HG03442 (cell line): ENCODE measurements around the gene GLS2.
"Not testable (repeated sequence)": the region's sequence is repeated elsewhere in the genome, so short reads cannot be mapped to it uniquely, and the experiment has no call there.

Source experiments
- ATAC-seq: cut with Tn5 transposase; IDR thresholded peaks from one replicate; pipeline ENCODE4 v1.9.1; 2021; ENCODE audit warnings: mild to moderate bottlenecking, moderate library complexity; ENCODE audit not compliant: unreplicated experiment

The GLS2 gene

DNA sequence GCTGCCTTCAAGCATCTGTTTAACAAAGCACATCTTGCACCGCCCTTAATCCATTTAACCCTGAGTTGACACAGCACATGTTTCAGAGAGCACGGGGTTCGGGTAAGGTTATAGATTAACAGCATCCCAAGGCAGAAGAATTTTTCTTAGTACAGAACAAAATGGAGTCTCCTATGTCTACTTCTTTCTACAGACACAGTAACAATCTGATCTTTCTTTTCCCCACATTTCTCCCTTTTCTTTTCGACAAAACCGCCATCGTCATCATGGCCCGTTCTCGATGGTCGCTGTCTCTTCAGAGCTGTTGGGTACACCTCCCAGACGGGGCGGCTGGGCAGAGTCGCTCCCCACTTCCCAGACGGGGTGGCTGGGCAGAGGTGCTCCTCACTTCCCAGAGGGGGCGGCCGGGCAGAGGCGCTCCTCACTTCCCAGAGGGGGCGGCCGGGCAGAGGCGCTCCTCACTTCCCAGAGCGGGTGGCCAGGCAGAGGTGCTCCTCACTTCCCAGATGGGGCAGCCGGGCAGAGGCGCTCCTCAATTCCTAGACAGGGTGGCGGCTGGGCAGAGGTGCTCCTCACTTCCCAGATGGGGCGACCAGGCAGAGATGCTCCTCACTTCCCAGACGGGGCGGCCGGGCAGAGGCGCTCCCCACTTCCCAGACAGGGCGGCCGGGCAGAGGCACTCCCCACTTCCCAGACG lies 5.6 kb upstream of the GLS2 start:
- not testable (repeated sequence) for ATAC-seq

GRCh38 chr12:56490360-56490759 lies 2.4 kb upstream of the GLS2 start:
- no peak for ATAC-seq

GRCh38 chr12:56487448-56488040 lies 417 bp downstream of the GLS2 start:
- peak; percentile 39 for ATAC-seq

GRCh38 chr12:56486694-56487093 lies 1.3 kb downstream of the GLS2 start:
- no peak for ATAC-seq

DNA sequence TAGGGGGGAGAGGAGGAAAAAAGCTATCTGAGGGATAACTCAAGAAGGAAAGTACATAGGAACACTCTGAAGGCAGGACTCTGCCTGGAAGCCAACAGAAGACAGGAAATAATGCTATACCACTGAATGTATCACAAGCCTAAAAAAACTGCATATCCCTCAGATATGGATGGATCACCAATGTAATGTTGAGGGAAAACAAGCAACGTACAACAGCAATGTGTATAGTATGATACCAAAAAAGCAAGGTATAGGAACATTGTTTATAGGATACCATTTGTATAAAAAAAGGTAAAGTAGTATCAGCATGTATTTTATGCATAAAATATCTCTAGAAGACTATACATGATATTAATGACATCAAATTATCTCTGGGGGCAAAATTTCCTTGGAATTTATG lies 3.4 kb downstream of the GLS2 start:
- no peak for ATAC-seq

DNA sequence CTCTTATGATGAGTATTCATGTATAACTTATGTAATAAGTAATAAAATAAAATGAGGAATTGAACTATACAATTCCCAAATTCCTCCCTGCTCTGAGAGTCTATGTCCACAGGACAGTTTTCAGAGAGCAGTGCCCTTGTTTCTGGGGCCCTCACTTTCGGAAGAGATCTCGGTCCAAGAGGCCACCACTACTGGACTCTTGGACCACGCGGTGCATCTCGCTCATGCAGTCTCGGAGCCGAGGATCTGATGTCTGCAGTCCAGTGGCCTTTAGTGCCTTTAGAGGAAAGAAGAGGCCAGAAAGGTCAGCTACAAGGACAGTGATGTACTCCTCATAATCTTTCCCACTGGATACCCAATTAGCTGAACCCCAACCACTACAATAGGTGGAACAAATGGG lies 8.3 kb downstream of the GLS2 start:
- ATAC-seq = no peak

DNA sequence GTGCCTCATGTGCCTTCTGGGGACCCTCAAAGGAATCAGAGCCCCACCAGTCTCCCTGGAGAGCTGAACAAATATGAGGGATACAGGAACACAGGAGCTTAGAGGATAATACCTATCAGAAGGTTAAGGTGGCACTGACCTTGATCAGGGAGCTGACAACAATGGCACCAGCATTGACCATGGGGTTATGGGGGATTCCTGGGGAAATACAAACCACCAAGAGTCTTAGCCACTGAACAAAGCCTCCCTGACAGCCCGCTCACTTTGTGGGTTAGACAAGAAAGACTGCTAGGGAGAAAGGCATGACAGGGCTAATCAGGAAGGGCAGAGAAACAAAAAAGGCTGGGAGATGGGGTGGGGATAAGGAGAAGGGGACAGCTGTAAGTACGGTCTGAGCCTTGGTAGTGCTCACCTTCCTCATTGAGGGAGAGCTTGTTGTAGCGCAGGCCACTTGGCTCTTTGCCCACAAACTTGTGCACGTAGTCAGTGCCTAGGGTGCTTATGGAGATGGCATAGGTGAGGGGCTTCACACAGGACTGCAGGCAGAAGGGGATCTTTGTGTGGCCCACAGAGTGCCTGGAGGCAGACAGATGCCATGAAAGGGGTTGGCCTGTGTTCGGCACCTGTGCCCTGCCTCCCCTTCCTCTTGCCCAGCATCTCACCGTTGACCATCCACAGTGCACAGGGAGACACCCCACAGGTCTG lies 10.3 kb downstream of the GLS2 start:
- no peak for ATAC-seq

DNA sequence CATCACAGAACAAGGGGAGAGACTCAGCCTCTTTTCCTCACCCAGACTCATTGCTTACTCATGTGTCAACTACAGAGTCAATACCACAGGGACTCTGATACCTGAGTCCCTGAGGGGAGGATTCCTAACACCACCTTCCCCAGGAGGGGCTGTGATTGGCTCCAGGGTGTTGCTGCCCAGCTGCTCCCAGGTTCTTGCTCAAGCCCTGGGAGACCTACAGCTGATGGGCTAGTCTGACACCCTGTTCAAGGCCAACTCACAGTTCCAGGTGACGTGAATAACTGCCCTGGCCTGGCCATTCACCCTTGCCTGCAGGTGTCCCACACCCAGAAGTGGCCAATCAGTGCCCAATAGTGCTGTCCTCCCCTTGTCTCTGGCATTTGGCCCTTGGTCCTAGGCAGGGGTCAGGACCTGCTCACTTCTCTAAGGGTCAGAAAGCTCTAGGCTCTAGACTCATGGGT lies 11.0 kb downstream of the GLS2 start:
- no peak for ATAC-seq

GRCh38 chr12:56476143-56476542 lies 11.8 kb downstream of the GLS2 start:
- ATAC-seq = no peak

DNA sequence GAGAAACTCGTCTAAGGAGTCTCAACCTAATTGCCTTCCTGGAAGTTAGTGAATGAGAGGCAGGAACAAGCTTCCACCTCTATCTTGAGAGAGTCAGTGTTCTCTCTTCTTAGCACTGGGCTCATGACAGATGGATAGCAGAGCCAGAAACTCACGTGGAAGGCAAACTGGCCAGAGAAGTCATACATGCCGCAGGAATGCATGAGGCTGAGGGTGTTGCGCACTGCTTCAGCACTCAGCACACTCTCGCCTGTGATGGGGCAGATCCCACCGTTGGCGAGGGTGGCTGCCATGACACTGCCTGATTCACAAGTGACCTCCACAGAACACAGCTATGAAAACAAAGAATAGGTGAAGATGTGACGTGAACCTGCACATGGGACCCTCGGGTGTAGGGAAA lies 13.6 kb downstream of the GLS2 start:
- ATAC-seq = no peak

DNA sequence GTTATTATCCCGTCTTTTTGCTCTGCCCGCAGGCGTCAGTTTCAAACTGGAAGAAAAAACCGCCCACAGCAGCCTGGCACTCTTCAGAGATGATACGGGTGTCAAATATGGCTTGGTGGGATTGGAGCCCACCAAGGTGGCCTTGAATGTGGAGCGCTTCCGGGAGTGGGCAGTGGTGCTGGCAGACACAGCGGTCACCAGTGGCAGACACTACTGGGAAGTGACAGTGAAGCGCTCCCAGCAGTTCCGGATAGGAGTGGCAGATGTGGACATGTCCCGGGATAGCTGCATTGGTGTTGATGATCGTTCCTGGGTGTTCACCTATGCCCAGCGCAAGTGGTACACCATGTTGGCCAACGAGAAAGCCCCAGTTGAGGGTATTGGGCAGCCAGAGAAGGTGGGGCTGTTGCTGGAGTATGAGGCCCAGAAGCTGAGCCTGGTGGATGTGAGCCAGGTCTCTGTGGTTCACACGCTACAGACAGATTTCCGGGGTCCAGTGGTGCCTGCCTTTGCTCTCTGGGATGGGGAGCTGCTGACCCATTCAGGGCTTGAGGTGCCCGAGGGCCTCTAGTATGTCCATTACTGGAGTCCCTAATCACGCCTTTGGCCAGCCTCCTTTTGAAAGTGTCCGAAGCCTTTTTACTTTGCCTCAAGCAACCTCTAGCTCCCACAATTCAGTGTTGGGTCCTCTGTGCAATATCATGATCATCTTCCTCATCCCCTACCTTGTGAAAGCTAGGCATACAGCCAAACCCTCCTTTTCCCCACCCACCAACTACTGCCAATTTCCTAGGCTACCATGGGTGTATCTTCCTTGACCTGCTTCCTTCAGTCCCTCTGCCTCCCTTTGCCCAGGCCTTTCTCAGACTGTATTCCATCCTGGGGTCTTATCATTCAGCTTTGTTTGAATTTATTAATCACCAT lies 18.7 kb downstream of the GLS2 start:
- no peak for ATAC-seq

GRCh38 chr12:56468216-56469006 lies 19.6 kb downstream of the GLS2 start, which contains the start of gene SPRYD4:
TSS of gene SPRYD4 (plus strand) at chr12:56468578. CDS start at chr12:56468592, 14 bp downstream.
- ATAC-seq = peak; percentile 85

DNA sequence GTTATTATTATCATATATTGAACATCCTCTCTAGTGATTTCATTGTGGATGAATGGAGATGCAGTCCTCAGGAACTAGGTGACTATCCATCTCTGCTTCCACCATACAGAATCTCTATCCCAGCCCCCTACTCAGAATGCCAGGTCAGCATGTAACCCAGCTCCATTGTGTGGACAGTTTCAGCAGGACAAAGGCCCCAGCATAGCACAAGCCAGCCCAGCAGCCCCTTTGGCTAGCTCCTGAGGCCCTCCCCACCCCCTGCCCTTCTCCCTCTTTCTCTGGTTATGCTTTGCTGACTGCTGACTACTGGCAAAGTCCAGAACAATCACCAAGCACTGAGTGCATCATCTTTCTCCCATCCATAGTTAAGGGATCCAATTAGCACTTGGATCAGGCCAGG lies 25.4 kb downstream of the GLS2 start:
- no peak for ATAC-seq

DNA sequence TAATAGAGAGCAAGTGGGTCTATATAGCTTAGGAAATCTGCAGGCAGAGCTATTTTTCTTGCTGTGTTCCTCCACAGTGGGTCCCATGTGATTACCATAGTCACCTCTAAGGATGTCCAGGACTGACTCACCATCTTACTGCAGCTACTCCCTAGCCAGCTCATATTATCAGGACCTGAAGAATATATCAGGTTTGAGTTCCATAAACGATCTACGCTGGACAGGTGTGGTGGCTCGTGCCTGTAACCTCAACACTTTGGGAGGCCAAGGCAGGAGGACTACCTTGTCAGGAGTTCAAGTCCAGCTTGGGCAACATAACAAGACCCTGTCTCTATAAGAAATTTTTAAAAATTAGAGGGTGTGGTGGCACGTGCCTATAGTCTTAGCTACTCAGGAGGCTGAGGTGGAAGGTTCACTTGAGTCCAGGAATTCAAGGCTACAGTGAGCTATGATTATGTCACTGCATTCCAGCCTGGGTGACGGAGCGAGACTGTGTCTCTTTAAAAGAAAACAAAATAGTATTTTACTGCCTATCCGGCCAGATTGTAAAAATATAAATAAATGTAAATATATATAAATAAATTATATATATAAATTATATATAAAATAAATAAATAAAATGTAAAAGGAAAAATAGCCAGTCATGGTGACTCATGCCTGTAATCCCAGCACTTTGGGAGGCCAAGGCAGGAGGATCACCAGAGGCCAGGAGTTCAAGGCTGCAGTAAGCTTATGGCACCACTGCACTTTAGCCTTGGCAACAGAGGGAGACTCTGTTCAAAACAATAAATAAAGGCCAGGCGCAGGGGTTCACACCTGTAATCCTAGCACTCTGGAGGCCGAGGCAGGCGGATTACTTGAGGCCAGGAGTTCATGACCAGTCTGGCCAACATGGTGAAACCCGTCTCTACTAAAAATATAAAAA lies 26.5 kb downstream of the GLS2 start:
- ATAC-seq = no peak

GRCh38 chr12:56457817-56458216 lies 30.1 kb downstream of the GLS2 start:
- ATAC-seq = no peak

DNA sequence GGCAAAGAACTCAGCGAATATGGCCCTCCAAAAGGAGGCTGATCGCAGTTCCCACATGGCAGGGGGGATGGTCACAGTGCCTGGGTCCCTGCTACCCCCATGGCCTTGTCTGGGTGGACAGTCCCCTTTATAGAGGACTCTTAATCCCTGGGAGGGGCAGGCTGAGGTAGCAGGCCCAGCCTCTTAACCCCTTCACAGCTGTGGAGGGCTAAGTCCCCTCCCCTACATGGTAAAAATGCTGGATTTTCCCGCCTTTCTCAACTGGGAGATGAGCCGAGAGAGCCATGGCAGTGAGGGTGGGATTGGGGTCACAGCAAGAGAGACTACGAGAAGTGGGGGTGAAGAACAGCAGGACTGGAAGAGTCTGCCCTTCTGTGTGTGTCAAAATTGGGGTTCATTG lies 33.4 kb downstream of the GLS2 start, which contains the start of gene MIP:
Gene MIP, minus strand, starts transcription at position 101 of the 400 bp plus-strand sequence. Its CDS starts 44 bp downstream, at position 57.
- ATAC-seq = no peak

GRCh38 chr12:56451147-56451546 lies 36.8 kb downstream of the GLS2 start:
- no peak for ATAC-seq

DNA sequence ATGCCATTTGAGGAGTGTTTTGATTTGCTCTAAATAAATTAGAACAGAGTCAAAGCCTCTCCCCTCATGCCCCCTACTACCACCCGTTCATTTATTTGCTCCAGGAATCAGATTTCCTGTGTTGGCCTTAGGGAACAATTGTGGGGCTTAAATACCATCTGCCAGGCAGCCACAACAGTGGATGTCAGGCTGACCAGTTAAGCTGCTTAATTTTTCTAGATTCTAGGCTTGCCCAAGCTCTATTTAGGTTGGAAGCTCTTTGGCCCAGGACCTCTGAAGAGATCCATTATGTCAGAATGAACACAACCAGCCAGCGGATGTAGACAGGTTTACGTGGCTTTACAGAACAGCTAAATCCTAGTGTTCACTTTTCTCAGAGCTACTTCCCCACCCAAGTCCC lies 37.7 kb downstream of the GLS2 start:
- no peak for ATAC-seq

DNA sequence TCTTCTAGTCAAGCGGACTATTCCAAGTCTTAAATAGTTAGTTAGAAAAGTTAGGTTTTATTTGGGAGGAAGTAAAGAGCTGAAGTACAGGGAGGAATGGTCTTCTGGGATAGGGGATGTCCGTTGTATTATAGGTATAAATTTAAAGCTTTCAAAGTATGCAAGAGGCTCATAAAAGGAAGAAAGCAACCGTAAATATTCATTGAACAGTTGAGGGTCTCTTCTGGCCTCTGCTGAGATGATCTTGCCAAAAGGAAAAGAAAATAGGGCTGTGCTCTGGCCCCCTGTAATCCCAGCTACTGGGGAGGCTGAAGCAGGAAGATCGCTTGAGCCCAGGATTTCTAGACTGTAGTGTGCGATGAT lies 38.4 kb downstream of the GLS2 start:
- ATAC-seq = no peak
